ENCODE data around the gene ATP6AP1. TPM values are rescaled to one million over a fixed set of nuclear protein-coding genes. Genes with fewer than 3 reads are reported as not detected.

The ATP6AP1 gene
- total RNA-seq, 1 donor = 61.9 TPM

GRCh38 chrX:154402622-154403127 is 25.8 kb upstream of the ATP6AP1 start:
- H3K27me3 ChIP-seq (ENCODE audit: insufficient read depth, low read length) = no peaks in the 10 kb centered on the region
- no peak overlapping the region for H2AFZ ChIP-seq (ENCODE audit: low read length)
- peaks cover 20% of the 10 kb centered on the region for H4K20me1 ChIP-seq (ENCODE audit: insufficient read depth, low read length)
- H3K36me3 ChIP-seq (ENCODE audit: insufficient read depth, low read length) = peaks cover 30% of the 10 kb centered on the region
- no peaks in the 10 kb centered on the region for H3K9me3 ChIP-seq (ENCODE audit: low read depth, low read length)
- no peak for DNase-seq (ENCODE audit: insufficient read length, low spot score, missing footprints)
- no peak overlapping the region for H3K4me2 ChIP-seq (ENCODE audit: insufficient read depth, low read length)
- H3K4me1 ChIP-seq (ENCODE audit: insufficient read depth, low read length) = peaks cover 3% of the 10 kb centered on the region
- TF ChIP-seq CTCF (IDR thresholded peaks at IDR 0.05; ENCODE audit: extremely low read depth, low read depth, low read length) = no peak
- H3K79me2 ChIP-seq (ENCODE audit: insufficient read depth, low read length) = peaks cover 20% of the 10 kb centered on the region
- H3K27ac ChIP-seq (ENCODE audit: low read depth, low read length) = no peak overlapping the region
- H3K4me3 ChIP-seq (ENCODE audit: insufficient read depth, low read length) = no peak overlapping the region

- H3K27me3 ChIP-seq (ENCODE audit: insufficient read depth, low read length) = no peaks in the 10 kb centered on the region
- H3K27ac ChIP-seq (ENCODE audit: low read depth, low read length) = no peak overlapping the region
- H4K20me1 ChIP-seq (ENCODE audit: insufficient read depth, low read length) = peaks cover 20% of the 10 kb centered on the region
- H2AFZ ChIP-seq (ENCODE audit: low read length) = no peak overlapping the region
- no peak overlapping the region for H3K4me2 ChIP-seq (ENCODE audit: insufficient read depth, low read length)
- peaks cover 30% of the 10 kb centered on the region for H3K36me3 ChIP-seq (ENCODE audit: insufficient read depth, low read length)
- no peak for TF ChIP-seq CTCF (IDR thresholded peaks at IDR 0.05; ENCODE audit: extremely low read depth, low read depth, low read length)
- peaks cover 5% of the 10 kb centered on the region for H3K4me1 ChIP-seq (ENCODE audit: insufficient read depth, low read length)
- H3K79me2 ChIP-seq (ENCODE audit: insufficient read depth, low read length) = peaks cover 22% of the 10 kb centered on the region
- no peaks in the 10 kb centered on the region for H3K9me3 ChIP-seq (ENCODE audit: low read depth, low read length)
- DNase-seq (ENCODE audit: insufficient read length, low spot score, missing footprints) = no peak
- H3K4me3 ChIP-seq (ENCODE audit: insufficient read depth, low read length) = no peak overlapping the region
Measured at GRCh38 chrX:154403192-154403591, 25.3 kb upstream of the ATP6AP1 start.

- TF ChIP-seq CTCF (IDR thresholded peaks at IDR 0.05; ENCODE audit: extremely low read depth, low read depth, low read length) = no peak
- Histone ChIP-seq H3K36me3 (ENCODE audit: insufficient read depth, low read length) (peaks cover 26% of the 10 kb centered on the region), H3K27ac (ENCODE audit: low read depth, low read length) (no peak overlapping the region), H3K4me1 (ENCODE audit: insufficient read depth, low read length) (peaks cover 11% of the 10 kb centered on the region), H3K4me3 (ENCODE audit: insufficient read depth, low read length) (no peak overlapping the region), H3K79me2 (ENCODE audit: insufficient read depth, low read length) (peaks cover 22% of the 10 kb centered on the region), H3K4me2 (ENCODE audit: insufficient read depth, low read length) (no peak overlapping the region), H3K27me3 (ENCODE audit: insufficient read depth, low read length) (no peaks in the 10 kb centered on the region), H2AFZ (ENCODE audit: low read length) (no peak overlapping the region), H4K20me1 (ENCODE audit: insufficient read depth, low read length) (peaks cover 14% of the 10 kb centered on the region), H3K9me3 (ENCODE audit: low read depth, low read length) (no peaks in the 10 kb centered on the region)
- no peak for DNase-seq (ENCODE audit: insufficient read length, low spot score, missing footprints)
Measured at GRCh38 chrX:154403858-154404257, 24.6 kb upstream of the ATP6AP1 start.

- Histone ChIP-seq H3K4me2 (ENCODE audit: insufficient read depth, low read length) (no peak overlapping the region), H3K27me3 (ENCODE audit: insufficient read depth, low read length) (no peaks in the 10 kb centered on the region), H4K20me1 (ENCODE audit: insufficient read depth, low read length) (peaks cover 5% of the 10 kb centered on the region), H2AFZ (ENCODE audit: low read length) (no peak overlapping the region), H3K9me3 (ENCODE audit: low read depth, low read length) (no peaks in the 10 kb centered on the region), H3K36me3 (ENCODE audit: insufficient read depth, low read length) (peaks cover 18% of the 10 kb centered on the region), H3K79me2 (ENCODE audit: insufficient read depth, low read length) (peaks cover 20% of the 10 kb centered on the region), H3K4me3 (ENCODE audit: insufficient read depth, low read length) (no peak overlapping the region), H3K27ac (ENCODE audit: low read depth, low read length) (no peak overlapping the region), H3K4me1 (ENCODE audit: insufficient read depth, low read length) (peaks cover 15% of the 10 kb centered on the region)
- DNase-seq (ENCODE audit: insufficient read length, low spot score, missing footprints) = no peak
- no peak for TF ChIP-seq CTCF (IDR thresholded peaks at IDR 0.05; ENCODE audit: extremely low read depth, low read depth, low read length)
Measured at GRCh38 chrX:154404625-154405192, 23.8 kb upstream of the ATP6AP1 start.
